K562 (cell line): Measurements from ENCODE around the gene BOD1L1. TPM values are rescaled to one million over a fixed set of nuclear protein-coding genes. Genes with fewer than 3 reads are reported as not detected.

Source experiments
- ATAC-seq: fragments of 200-7000 bp; cut with Tn5 transposase; 3 replicates; pipeline ENCODE4 v1.9.1; 2020; ENCODE audit warnings: moderate library complexity
- BruUV-seq: library from RNA; stranded (reverse); fragments of 400-500 nt; replicated peaks from 2 replicates; lab custom pipeline; 2021; lab: Mats Ljungman, UMichigan
- CTCF ChIA-PET: fragments of 300-600 bp; formaldehyde crosslinking; extraction: SDS; loops from one replicate; lab custom pipeline; 2021; ENCODE audit warnings: low intra/inter-chr PET ratio; lab: Yijun Ruan, JAX
- POLR2A ChIA-PET: fragments of 300-600, 350-650 bp; sonication (Branson Sonifier 250); formaldehyde crosslinking; extraction: SDS; loops from one replicate; lab custom pipeline; 2021; ENCODE audit warnings: antibody characterized with exemption, inconsistent platforms; lab: Yijun Ruan, JAX
- DNase-seq, 4 experiments: peaks; one replicate each; pipeline versions ENCODE4 v3.0.0 to v3.0.0-alpha.2; 2011 to 2018; ENCODE audit warnings: low spot score in 3 of 4, mixed read lengths in 3 of 4; ENCODE audit errors: extremely low read depth in 1 of 4
- FAIRE-seq: peaks from 2 replicates; lab custom pipeline; 2011; peaks lifted over from hg19 to GRCh38; lab: Jason Lieb, UNC
- H2AFZ ChIP-seq: 2 replicates; pipeline ENCODE4 v1.6.0; 2011; ENCODE audit warnings: low read depth, low read length, control low read depth, inconsistent platforms
- H3K27ac ChIP-seq: fragments of 200-600 bp; 3 replicates; pipeline ENCODE4 v1.8.0; 2011; ENCODE audit warnings: low read depth, mild to moderate bottlenecking, control low read depth, inconsistent platforms, low read length, moderate library complexity, mixed read lengths; ENCODE audit errors: extremely low read depth
- H3K27me3 ChIP-seq, 2 experiments: fragments of 300-600 bp in 1 of 2; 2 replicates in 1 of 2; 3 replicates in 1 of 2; pipeline versions ENCODE4 v1.6.0 to v1.8.0; 2011; ENCODE audit warnings: inconsistent platforms in 2 of 2, low read length in 2 of 2, mild to moderate bottlenecking in 1 of 2, mixed read lengths in 1 of 2, moderate library complexity in 1 of 2; ENCODE audit not compliant: control insufficient read depth in 2 of 2, insufficient read depth in 2 of 2
- H3K36me3 ChIP-seq: fragments of 300-600 bp; 3 replicates; pipeline ENCODE4 v1.8.0; 2011; ENCODE audit warnings: mild to moderate bottlenecking, low read length, inconsistent platforms; ENCODE audit not compliant: control insufficient read depth, insufficient read depth
- H3K4me1 ChIP-seq, 2 experiments: fragments of 200-600 bp in 1 of 2; replicated peaks in 1 of 2; 2 replicates in 1 of 2; 3 replicates in 1 of 2; pipeline versions ENCODE4 v1.5.1 to v1.8.0; 2011; ENCODE audit warnings: inconsistent platforms in 2 of 2, low read length in 2 of 2, mild to moderate bottlenecking in 1 of 2, mixed read lengths in 1 of 2, moderate library complexity in 1 of 2; ENCODE audit not compliant: control insufficient read depth in 2 of 2, insufficient read depth in 2 of 2
- H3K4me2 ChIP-seq: 2 replicates; pipeline ENCODE4 v1.6.1; 2011; ENCODE audit warnings: low read length, control low read depth, inconsistent platforms, mixed read lengths; ENCODE audit not compliant: insufficient read depth
- H3K4me3 ChIP-seq: fragments of 200-600 bp; sonication (generic), shearing (Covaris generic); 2 replicates; pipeline ENCODE4 v1.5.1; 2016; ENCODE audit warnings: control low read depth, inconsistent platforms
- H3K79me2 ChIP-seq: fragments of 200-600 bp; 3 replicates; pipeline ENCODE4 v1.8.0; 2011; ENCODE audit warnings: low read length, inconsistent platforms; ENCODE audit not compliant: control insufficient read depth, insufficient read depth
- H3K9ac ChIP-seq, 2 experiments: 2 replicates each; pipeline versions ENCODE4 v1.6.0 to v1.6.1; 2011; ENCODE audit warnings: low read depth in 2 of 2, low read length in 2 of 2, control low read depth in 1 of 2, inconsistent platforms in 1 of 2, mild to moderate bottlenecking in 1 of 2, mixed read lengths in 1 of 2; ENCODE audit not compliant: insufficient read depth in 1 of 2
- H3K9me1 ChIP-seq: one replicate; pipeline ENCODE4 v1.6.0; 2011; ENCODE audit warnings: inconsistent platforms, mild to moderate bottlenecking, low read length, moderate library complexity; ENCODE audit not compliant: control insufficient read depth, insufficient read depth
- H3K9me3 ChIP-seq: replicated peaks from 2 replicates; pipeline ENCODE4 v1.5.1; 2011; ENCODE audit warnings: low read depth, low read length, inconsistent platforms; ENCODE audit not compliant: control insufficient read depth, insufficient read depth
- H4K20me1 ChIP-seq: replicated peaks from 2 replicates; pipeline ENCODE4 v1.6.1; 2011; ENCODE audit warnings: low read length, inconsistent platforms, mixed read lengths; ENCODE audit not compliant: control insufficient read depth, insufficient read depth
- CC2D1A ChIP-seq: fragments of 450-650 bp; IDR thresholded peaks from 2 replicates; pipeline ENCODE4 v1.6.1; 2017; ENCODE audit warnings: mild to moderate bottlenecking
- EHMT2 ChIP-seq: fragments of 450-650 bp; IDR thresholded peaks from 2 replicates; pipeline ENCODE4 v1.6.1; 2018; ENCODE audit warnings: antibody characterized with exemption
- ELF1 ChIP-seq: fragments of 200-800 bp; sonication (Bioruptor generic); IDR thresholded peaks from 2 replicates; pipeline ENCODE4 v1.6.1; 2016; ENCODE audit warnings: missing genetic modification characterization, missing compliant biosample characterization
- FOXA3 ChIP-seq, 2 experiments: fragments of 450-650 bp in 1 of 2; sonication (generic) in 1 of 2; formaldehyde crosslinking; IDR thresholded peaks in 1 of 2; conservative IDR thresholded peaks in 1 of 2; 2 replicates each; pipeline versions ENCODE4 v1.4.0 to v1.8.0; 2020 to 2022; ENCODE audit warnings: mild to moderate bottlenecking in 2 of 2, missing genetic modification reagents in 1 of 2
- MXI1 ChIP-seq: IDR thresholded peaks from 2 replicates; pipeline ENCODE4 v1.6.1; 2011; ENCODE audit warnings: low read depth, mild to moderate bottlenecking, improper control_type of control experiment, low read length
- NFYB ChIP-seq: IDR thresholded peaks from 2 replicates; pipeline ENCODE4 v1.6.1; 2011; ENCODE audit warnings: mild to moderate bottlenecking, moderate library complexity; ENCODE audit not compliant: insufficient read length; ENCODE audit errors: extremely low read depth
- TOE1 ChIP-seq, 2 experiments: fragments of 450-650 bp in 1 of 2; sonication (generic) in 1 of 2; formaldehyde crosslinking in 1 of 2; IDR thresholded peaks; 2 replicates each; pipeline versions ENCODE4 v1.7.1 to v1.8.0; 2016 to 2022; ENCODE audit warnings: borderline replicate concordance in 2 of 2, mild to moderate bottlenecking in 2 of 2, antibody characterized with exemption in 1 of 2, inconsistent platforms in 1 of 2, low read depth in 1 of 2, missing genetic modification reagents in 1 of 2, moderate library complexity in 1 of 2
- ZBED1 ChIP-seq: IDR thresholded peaks from 2 replicates; pipeline ENCODE4 v1.6.1; 2014
- ZNF146 ChIP-seq: IDR thresholded peaks from one replicate; pipeline ENCODE4 v1.6.1; 2018; ENCODE audit warnings: missing compliant biosample characterization; ENCODE audit not compliant: unreplicated experiment
- ZNF384 ChIP-seq: IDR thresholded peaks from 2 replicates; pipeline ENCODE4 v1.6.1; 2012; ENCODE audit warnings: low read depth, low read length, improper control_type of control experiment
- ZNF75A ChIP-seq: fragments of 450-650 bp; formaldehyde crosslinking; IDR thresholded peaks from 2 replicates; pipeline ENCODE4 v1.4.0; 2020; ENCODE audit warnings: mild to moderate bottlenecking
- whole genome bisulfite sequencing: fragments of 100-300 bp; shearing (Covaris generic); methylation state at CpG from one replicate; pipeline ENCODE4 v1.1.6; 2016; ENCODE audit warnings: low coverage, mixed read lengths; ENCODE audit not compliant: insufficient coverage; ENCODE audit errors: missing lambda C conversion rate; 5-methylcytosine and 5-hydroxymethylcytosine counted together
- in situ Hi-C: fragments of 300-500 bp; cut with MboI; formaldehyde crosslinking; loops from 4 replicates; pipeline ENCODE4 v1.15.0; 2018; ENCODE audit warnings: inconsistent platforms, mixed read lengths
- intact Hi-C: fragments of 100-400 bp; cut with micrococcal nuclease; formaldehyde crosslinking; loops from 2 replicates; pipeline ENCODE4 v1.14.2; 2022
- polyA plus RNA-seq, 8 experiments: library from polyadenylated mRNA; depleted of rRNA in 4 of 8; stranded (reverse) in 5 of 8; unstranded in 3 of 8; fragments of >200 nt; fragmentation: Nextera tagmentation in 2 of 8; fragmentation: Illumina TruSeq in 1 of 8; extraction: Ambion mirVana in 2 of 8; extraction: Trizol in 1 of 8; gene quantifications; 2 replicates each; pipeline versions ENCODE4 v1.2.1 to v1.2.3, GENCODE V29; 2011 to 2014; ENCODE audit warnings: inconsistent platforms in 1 of 8, missing spikeins in 1 of 8
- total RNA-seq, 7 experiments: library from RNA; depleted of rRNA in 6 of 7; stranded (reverse); fragments of >200 nt in 6 of 7; fragmentation: Illumina TruSeq in 2 of 7; extraction: Trizol in 2 of 7; gene quantifications; 2 replicates each; pipeline versions ENCODE4 v1.2.1 to v1.2.3, GENCODE V29; 2011 to 2021; ENCODE audit warnings: low replicate concordance in 1 of 7
- TF ChIP-seq, protein P1 (sequence below): fragments of 450-650 bp; formaldehyde crosslinking; IDR thresholded peaks from 2 replicates; pipeline ENCODE4 v1.4.0; 2020; ENCODE audit warnings: mild to moderate bottlenecking, moderate library complexity
- TF ChIP-seq, protein P2 (sequence below): fragments of 250-450 bp; sonication (Bioruptor Pico); IDR thresholded peaks from 2 replicates; pipeline ENCODE4 v1.4.0; 2020; ENCODE audit warnings: mild to moderate bottlenecking
- TF ChIP-seq, protein P3 (sequence below): fragments of 450-650 bp; IDR thresholded peaks from 2 replicates; pipeline ENCODE4 v1.7.1; 2018; ENCODE audit warnings: mild to moderate bottlenecking, low read depth; ENCODE audit not compliant: partially characterized antibody
- TF ChIP-seq, protein P4 (sequence below): fragments of 250-450 bp; sonication (Bioruptor Pico); IDR thresholded peaks from 2 replicates; pipeline ENCODE4 v1.8.0; 2022; ENCODE audit warnings: inconsistent platforms, mild to moderate bottlenecking, moderate library complexity, borderline replicate concordance

BOD1L1 gene
- total and polyA plus RNA-seq, 9 of the 15 experiments (the other 6 are each of a cell fraction or from before 2014, with no cell fraction given): 4.8 to 23.2 (median 17.7) TPM

DNA sequence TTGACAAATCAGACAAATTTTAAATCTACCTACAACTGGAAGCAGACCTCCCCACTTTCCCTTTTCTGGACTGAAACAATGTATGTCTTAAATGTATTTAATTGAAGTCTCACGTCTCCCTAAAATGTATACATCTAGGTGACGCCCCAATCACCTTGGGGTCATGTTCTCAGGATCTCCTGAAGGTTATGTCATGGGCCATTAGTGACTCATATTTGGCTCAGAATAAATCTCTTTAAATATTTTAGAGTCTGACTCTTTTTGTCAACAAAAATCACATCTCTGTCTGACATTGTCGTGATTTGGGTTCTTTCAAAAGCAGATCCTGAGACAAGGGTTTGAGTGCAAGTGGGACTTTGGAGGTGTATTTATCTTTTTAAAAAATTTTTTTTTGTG is 26.2 kb upstream of the BOD1L1 start:
- no peaks in the 10 kb centered on the region for H3K9me3 ChIP-seq
- intact Hi-C loops: loop anchor here (2.0 to 10.0 kb wide), 4 partner anchors 801 to 1741 kb away; no protein-coding TSS in a partner anchor
- no peaks in the 10 kb centered on the region for H3K79me2 ChIP-seq
- ATAC-seq (no peak), DNase-seq (no peak), FAIRE-seq (no peak)
- WGBS: 15% methylated on average over 3 of the region's 3 CpGs
- in situ Hi-C loops: no loop called here
- POLR2A ChIA-PET: no interaction called here
- no peak overlapping the region for H3K9ac ChIP-seq
- H3K4me2 ChIP-seq: no peak overlapping the region
- no TSS peak for BruUV-seq
- no peaks in the 10 kb centered on the region for H4K20me1 ChIP-seq
- H3K27me3 ChIP-seq: no peaks in the 10 kb centered on the region; a peak in 1 of 5 replicates
- peaks cover 0 to 7% of the 10 kb centered on the region in 2 experiments; a peak in 2 of 5 replicates for H3K4me1 ChIP-seq
- H3K9me1 ChIP-seq: no peaks in the 10 kb centered on the region
- H2AFZ ChIP-seq: no peak overlapping the region
- H3K27ac ChIP-seq: no peak overlapping the region
- H3K4me3 ChIP-seq: no peak overlapping the region
- CTCF ChIA-PET: interaction anchor here (1.6 kb wide), 1 partner anchor 801 kb away, joined by 6 read pairs; no protein-coding TSS in a partner anchor
- H3K36me3 ChIP-seq: no peaks in the 10 kb centered on the region
- TF ChIP-seq, protein P1, sequence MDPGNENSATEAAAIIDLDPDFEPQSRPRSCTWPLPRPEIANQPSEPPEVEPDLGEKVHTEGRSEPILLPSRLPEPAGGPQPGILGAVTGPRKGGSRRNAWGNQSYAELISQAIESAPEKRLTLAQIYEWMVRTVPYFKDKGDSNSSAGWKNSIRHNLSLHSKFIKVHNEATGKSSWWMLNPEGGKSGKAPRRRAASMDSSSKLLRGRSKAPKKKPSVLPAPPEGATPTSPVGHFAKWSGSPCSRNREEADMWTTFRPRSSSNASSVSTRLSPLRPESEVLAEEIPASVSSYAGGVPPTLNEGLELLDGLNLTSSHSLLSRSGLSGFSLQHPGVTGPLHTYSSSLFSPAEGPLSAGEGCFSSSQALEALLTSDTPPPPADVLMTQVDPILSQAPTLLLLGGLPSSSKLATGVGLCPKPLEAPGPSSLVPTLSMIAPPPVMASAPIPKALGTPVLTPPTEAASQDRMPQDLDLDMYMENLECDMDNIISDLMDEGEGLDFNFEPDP (CRISPR knock-in tag): no peak
- no peak for TF ChIP-seq EHMT2
- TF ChIP-seq NFYB: no peak
- no peak for TF ChIP-seq ZNF75A (CRISPR knock-in tag)
- TF ChIP-seq ZNF146 (CRISPR knock-in tag): no peak
- no peak for TF ChIP-seq CC2D1A
- no peak for TF ChIP-seq ZBED1
- TF ChIP-seq MXI1: no peak
- TF ChIP-seq, protein P2, sequence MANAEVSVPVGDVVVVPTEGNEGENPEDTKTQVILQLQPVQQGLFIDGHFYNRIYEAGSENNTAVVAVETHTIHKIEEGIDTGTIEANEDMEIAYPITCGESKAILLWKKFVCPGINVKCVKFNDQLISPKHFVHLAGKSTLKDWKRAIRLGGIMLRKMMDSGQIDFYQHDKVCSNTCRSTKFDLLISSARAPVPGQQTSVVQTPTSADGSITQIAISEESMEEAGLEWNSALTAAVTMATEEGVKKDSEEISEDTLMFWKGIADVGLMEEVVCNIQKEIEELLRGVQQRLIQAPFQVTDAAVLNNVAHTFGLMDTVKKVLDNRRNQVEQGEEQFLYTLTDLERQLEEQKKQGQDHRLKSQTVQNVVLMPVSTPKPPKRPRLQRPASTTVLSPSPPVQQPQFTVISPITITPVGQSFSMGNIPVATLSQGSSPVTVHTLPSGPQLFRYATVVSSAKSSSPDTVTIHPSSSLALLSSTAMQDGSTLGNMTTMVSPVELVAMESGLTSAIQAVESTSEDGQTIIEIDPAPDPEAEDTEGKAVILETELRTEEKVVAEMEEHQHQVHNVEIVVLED (CRISPR knock-in tag): no peak
- TF ChIP-seq, protein P3, sequence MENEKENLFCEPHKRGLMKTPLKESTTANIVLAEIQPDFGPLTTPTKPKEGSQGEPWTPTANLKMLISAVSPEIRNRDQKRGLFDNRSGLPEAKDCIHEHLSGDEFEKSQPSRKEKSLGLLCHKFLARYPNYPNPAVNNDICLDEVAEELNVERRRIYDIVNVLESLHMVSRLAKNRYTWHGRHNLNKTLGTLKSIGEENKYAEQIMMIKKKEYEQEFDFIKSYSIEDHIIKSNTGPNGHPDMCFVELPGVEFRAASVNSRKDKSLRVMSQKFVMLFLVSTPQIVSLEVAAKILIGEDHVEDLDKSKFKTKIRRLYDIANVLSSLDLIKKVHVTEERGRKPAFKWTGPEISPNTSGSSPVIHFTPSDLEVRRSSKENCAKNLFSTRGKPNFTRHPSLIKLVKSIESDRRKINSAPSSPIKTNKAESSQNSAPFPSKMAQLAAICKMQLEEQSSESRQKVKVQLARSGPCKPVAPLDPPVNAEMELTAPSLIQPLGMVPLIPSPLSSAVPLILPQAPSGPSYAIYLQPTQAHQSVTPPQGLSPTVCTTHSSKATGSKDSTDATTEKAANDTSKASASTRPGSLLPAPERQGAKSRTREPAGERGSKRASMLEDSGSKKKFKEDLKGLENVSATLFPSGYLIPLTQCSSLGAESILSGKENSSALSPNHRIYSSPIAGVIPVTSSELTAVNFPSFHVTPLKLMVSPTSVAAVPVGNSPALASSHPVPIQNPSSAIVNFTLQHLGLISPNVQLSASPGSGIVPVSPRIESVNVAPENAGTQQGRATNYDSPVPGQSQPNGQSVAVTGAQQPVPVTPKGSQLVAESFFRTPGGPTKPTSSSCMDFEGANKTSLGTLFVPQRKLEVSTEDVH: no peak
- TF ChIP-seq, protein P4, sequence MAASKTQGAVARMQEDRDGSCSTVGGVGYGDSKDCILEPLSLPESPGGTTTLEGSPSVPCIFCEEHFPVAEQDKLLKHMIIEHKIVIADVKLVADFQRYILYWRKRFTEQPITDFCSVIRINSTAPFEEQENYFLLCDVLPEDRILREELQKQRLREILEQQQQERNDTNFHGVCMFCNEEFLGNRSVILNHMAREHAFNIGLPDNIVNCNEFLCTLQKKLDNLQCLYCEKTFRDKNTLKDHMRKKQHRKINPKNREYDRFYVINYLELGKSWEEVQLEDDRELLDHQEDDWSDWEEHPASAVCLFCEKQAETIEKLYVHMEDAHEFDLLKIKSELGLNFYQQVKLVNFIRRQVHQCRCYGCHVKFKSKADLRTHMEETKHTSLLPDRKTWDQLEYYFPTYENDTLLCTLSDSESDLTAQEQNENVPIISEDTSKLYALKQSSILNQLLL (CRISPR knock-in tag): no peak
- no peak for TF ChIP-seq ZNF384
- TF ChIP-seq TOE1 (IDR thresholded peaks at IDR 0.05; ENCODE audit: borderline replicate concordance): no peak
- TF ChIP-seq TOE1 (CRISPR knock-in tag; IDR thresholded peaks at IDR 0.05; ENCODE audit: borderline replicate concordance, low read depth): no peak
- TF ChIP-seq ELF1 (tag): no peak
- TF ChIP-seq FOXA3 (CRISPR knock-in tag; conservative IDR thresholded peaks at IDR 0.05 in 1 of 2, IDR thresholded peaks at IDR 0.05 in 1 of 2): no peak
